ENCODE measurements around the gene AGRP.

Gene AGRP

GRCh38 chr16:67454852-67455251, 28.5 kb downstream of the AGRP start:
- H3K4me1 ChIP-seq (ENCODE audit: control insufficient read depth, insufficient read depth, low read length): no peaks in the 10 kb centered on the region
- ChIA-PET CTCF (interaction anchor here (0.8 to 2.2 kb wide), 3 partner anchors 11 to 27 kb away, joined by 4 to 6 read pairs (median 5); no protein-coding TSS in a partner anchor), POLR2A (no interaction called here)
- peaks cover 0 to 42% of the 10 kb centered on the region in 2 experiments; a peak in 1 of 3 replicates for H3K36me3 ChIP-seq (ENCODE audit: control insufficient read depth in 2 of 2, insufficient read depth in 1 of 2, low read length in 2 of 2)
- no peak overlapping the region for H3K4me3 ChIP-seq (ENCODE audit: low read depth, low read length)
- TF ChIP-seq PRDM4 (tag by site-specific recombination; IDR thresholded peaks at IDR 0.05): no peak
- peak; percentile 60 for TF ChIP-seq GLIS1 (tag by site-specific recombination; IDR thresholded peaks at IDR 0.05)
- no peak for TF ChIP-seq ZNF335 (tag by site-specific recombination; conservative IDR thresholded peaks at IDR 0.05)
- peak; percentile 87 for TF ChIP-seq REST (tag by site-specific recombination; IDR thresholded peaks at IDR 0.05)
- TF ChIP-seq ZNF658 (tag by site-specific recombination; IDR thresholded peaks at IDR 0.05): no peak
- no peak overlapping the region for H3K27ac ChIP-seq (ENCODE audit: extremely low read depth, low read depth, low read length)
- no peaks in the 10 kb centered on the region for H3K9me3 ChIP-seq (ENCODE audit: control insufficient read depth, insufficient read depth, low read depth, low read length)

GRCh38 chr16:67454104-67454503, 29.2 kb downstream of the AGRP start:
- no peaks in the 10 kb centered on the region for H3K9me3 ChIP-seq (ENCODE audit: control insufficient read depth, insufficient read depth, low read depth, low read length)
- H3K4me3 ChIP-seq (ENCODE audit: low read depth, low read length): no peak overlapping the region
- H3K27ac ChIP-seq (ENCODE audit: extremely low read depth, low read depth, low read length): no peak overlapping the region
- TF ChIP-seq ZEB2 (tag by site-specific recombination; IDR thresholded peaks at IDR 0.05) (no peak), ZNF549 (tag by site-specific recombination; IDR thresholded peaks at IDR 0.05) (no peak), SCRT1 (tag by site-specific recombination; IDR thresholded peaks at IDR 0.05; ENCODE audit: borderline replicate concordance) (no peak), BCL11A (tag by site-specific recombination; IDR thresholded peaks at IDR 0.05; ENCODE audit: low read depth) (no peak), ZBTB48 (tag by site-specific recombination; IDR thresholded peaks at IDR 0.05) (no peak), ZNF837 (tag by site-specific recombination; IDR thresholded peaks at IDR 0.05) (no peak), ZNF561 (tag by site-specific recombination; IDR thresholded peaks at IDR 0.05; ENCODE audit: borderline replicate concordance) (no peak), ZNF660 (tag by site-specific recombination; IDR thresholded peaks at IDR 0.05) (no peak), ZBTB6 (tag by site-specific recombination; IDR thresholded peaks at IDR 0.05) (no peak), PRDM4 (tag by site-specific recombination; IDR thresholded peaks at IDR 0.05) (no peak), ZNF747 (tag by site-specific recombination; IDR thresholded peaks at IDR 0.05) (no peak), ZNF514 (tag by site-specific recombination; IDR thresholded peaks at IDR 0.05) (no peak), ZNF555 (tag by site-specific recombination; conservative IDR thresholded peaks at IDR 0.05) (no peak), ZBTB20 (tag by site-specific recombination; IDR thresholded peaks at IDR 0.05) (no peak), ZNF223 (tag by site-specific recombination; IDR thresholded peaks at IDR 0.05) (no peak), HOXC10 (CRISPR knock-in tag; IDR thresholded peaks at IDR 0.05) (no peak), ZNF394 (tag by site-specific recombination; IDR thresholded peaks at IDR 0.05; ENCODE audit: borderline replicate concordance) (no peak), ZNF146 (tag by site-specific recombination; IDR thresholded peaks at IDR 0.05) (no peak), OSR2 (tag by site-specific recombination; IDR thresholded peaks at IDR 0.05) (no peak)
- peaks cover 0 to 47% of the 10 kb centered on the region in 2 experiments; a peak in 1 of 3 replicates for H3K36me3 ChIP-seq (ENCODE audit: control insufficient read depth in 2 of 2, insufficient read depth in 1 of 2, low read length in 2 of 2)
- ChIA-PET CTCF (interaction anchor here (1.1 kb wide), 1 partner anchor 26 kb away, joined by 4 read pairs; no protein-coding TSS in a partner anchor), POLR2A (no interaction called here)
- H3K4me1 ChIP-seq (ENCODE audit: control insufficient read depth, insufficient read depth, low read length): no peaks in the 10 kb centered on the region

Measured in HEK293 (cell line).